PC-9 (cell line): ENCODE measurements around the gene DAPK1. TPM values are rescaled to one million over a fixed set of nuclear protein-coding genes. Genes with fewer than 3 reads are reported as not detected.

Experiments used
- BruUV-seq: library from RNA; stranded (reverse); fragments of 400-500 nt; replicated peaks from 2 replicates; lab custom pipeline; 2021; lab: Mats Ljungman, UMichigan
- CTCF ChIA-PET: fragments of 300-600 bp; sonication (Branson Sonifier 250); formaldehyde crosslinking; loops from one replicate; lab custom pipeline; 2022; ENCODE audit warnings: antibody characterized with exemption; lab: Charles Lee
- POLR2A ChIA-PET: fragments of 300-600 bp; sonication (Branson Sonifier 250); formaldehyde crosslinking; loops from one replicate; lab custom pipeline; 2022; ENCODE audit warnings: antibody characterized with exemption; ENCODE audit not compliant: unreplicated experiment; lab: Charles Lee
- DNase-seq, 2 experiments: peaks; one replicate each; pipeline versions ENCODE4 v3.0.0 to v3.0.0-alpha.2; 2015 to 2022; ENCODE audit warnings: mixed read lengths in 1 of 2
- H2AFZ ChIP-seq: fragments of 200-600 bp; sonication (generic); 2 replicates; pipeline ENCODE4 v1.8.1; 2017; ENCODE audit warnings: antibody characterized with exemption
- H3F3A ChIP-seq: fragments of 200-600 bp; sonication (generic); 2 replicates; pipeline ENCODE4 v1.8.1; 2017; ENCODE audit warnings: antibody characterized with exemption, mild to moderate bottlenecking, low read depth; ENCODE audit not compliant: insufficient read depth
- H3K27ac ChIP-seq: fragments of 200-600 bp; sonication (generic); 2 replicates; pipeline ENCODE4 v1.6.1; 2016; ENCODE audit warnings: mixed run types
- H3K27me3 ChIP-seq: fragments of 200-600 bp; sonication (generic); 2 replicates; pipeline ENCODE4 v1.6.1; 2016; ENCODE audit warnings: low read depth, mixed run types; ENCODE audit not compliant: insufficient read depth
- H3K36me3 ChIP-seq: fragments of 200-600 bp; sonication (generic); 2 replicates; pipeline ENCODE4 v1.6.1; 2016; ENCODE audit warnings: low read depth, mixed run types
- H3K4me1 ChIP-seq: fragments of 200-600 bp; sonication (generic); replicated peaks from 2 replicates; pipeline ENCODE4 v1.6.1; 2016; ENCODE audit warnings: mixed run types; ENCODE audit not compliant: insufficient read depth
- H3K4me2 ChIP-seq: fragments of 200-600 bp; sonication (generic); 2 replicates; pipeline ENCODE4 v1.6.1; 2017; ENCODE audit warnings: mixed run types
- H3K4me3 ChIP-seq: fragments of 200-600 bp; sonication (generic); 2 replicates; pipeline ENCODE4 v1.6.1; 2016; ENCODE audit warnings: mixed run types
- H3K79me2 ChIP-seq: fragments of 200-600 bp; sonication (generic); 2 replicates; pipeline ENCODE4 v1.6.1; 2017; ENCODE audit warnings: low read depth, mixed run types
- H3K9me2 ChIP-seq: fragments of 200-600 bp; sonication (generic); 2 replicates; pipeline ENCODE4 v1.8.1; 2017; ENCODE audit warnings: mild to moderate bottlenecking; ENCODE audit not compliant: insufficient read depth
- H3K9me3 ChIP-seq: fragments of 200-600 bp; sonication (generic); 2 replicates; pipeline ENCODE4 v1.8.1; 2016; ENCODE audit warnings: low read depth; ENCODE audit not compliant: insufficient read depth
- H4K20me1 ChIP-seq: fragments of 200-600 bp; sonication (generic); 2 replicates; pipeline ENCODE4 v1.8.1; 2017; ENCODE audit not compliant: insufficient read depth
- CTCF ChIP-seq: fragments of 200-600 bp; sonication (generic); conservative IDR thresholded peaks from 2 replicates; pipeline ENCODE4 v1.6.1; 2017; ENCODE audit warnings: mixed run types, antibody characterized with exemption, mild to moderate bottlenecking, moderate library complexity
- EZH2 ChIP-seq: fragments of 200-600 bp; sonication (generic); IDR thresholded peaks from 2 replicates; pipeline ENCODE4 v1.8.0; 2017; ENCODE audit warnings: antibody characterized with exemption, low read depth
- intact Hi-C: fragments of 100-400 bp; cut with micrococcal nuclease; formaldehyde crosslinking; loops from one replicate; pipeline ENCODE4 v1.10.0; 2022; ENCODE audit not compliant: unreplicated experiment
- total RNA-seq: library from RNA; stranded (reverse); gene quantifications from 2 replicates; pipeline ENCODE4 v1.2.3, GENCODE V29; 2021

Gene DAPK1
- total RNA-seq, 1 experiment from 2014 or later: 100 TPM

- H2AFZ ChIP-seq: no peak overlapping the region
- no peak overlapping the region for H3K4me3 ChIP-seq
- no peaks in the 10 kb centered on the region for H3K9me2 ChIP-seq
- no peaks in the 10 kb centered on the region for H4K20me1 ChIP-seq
- no peaks in the 10 kb centered on the region for H3K27me3 ChIP-seq
- DNase-seq: no peak
- no TSS peak for BruUV-seq
- intact Hi-C loops: no loop called here
- peak overlapping the region; percentile 24 for H3K4me2 ChIP-seq
- no peaks in the 10 kb centered on the region for H3K9me3 ChIP-seq
- H3F3A ChIP-seq: peaks cover 21% of the 10 kb centered on the region; the same call in 1 of the 2 replicates
- H3K36me3 ChIP-seq: peaks cover 11% of the 10 kb centered on the region
- no peaks in the 10 kb centered on the region for H3K79me2 ChIP-seq
- H3K4me1 ChIP-seq: peaks cover 34% of the 10 kb centered on the region
- TF ChIP-seq CTCF (no peak), EZH2 (no peak)
- ChIA-PET CTCF (no interaction called here), POLR2A (interaction anchor here (0.5 kb wide), 1 partner anchor 8 kb away, joined by 8 read pairs; no protein-coding TSS in a partner anchor)
- H3K27ac ChIP-seq: peak overlapping the region; percentile 91
These were observed 206.7 kb downstream of the DAPK1 start for GRCh38 chr9:87704342-87704741.

DNA sequence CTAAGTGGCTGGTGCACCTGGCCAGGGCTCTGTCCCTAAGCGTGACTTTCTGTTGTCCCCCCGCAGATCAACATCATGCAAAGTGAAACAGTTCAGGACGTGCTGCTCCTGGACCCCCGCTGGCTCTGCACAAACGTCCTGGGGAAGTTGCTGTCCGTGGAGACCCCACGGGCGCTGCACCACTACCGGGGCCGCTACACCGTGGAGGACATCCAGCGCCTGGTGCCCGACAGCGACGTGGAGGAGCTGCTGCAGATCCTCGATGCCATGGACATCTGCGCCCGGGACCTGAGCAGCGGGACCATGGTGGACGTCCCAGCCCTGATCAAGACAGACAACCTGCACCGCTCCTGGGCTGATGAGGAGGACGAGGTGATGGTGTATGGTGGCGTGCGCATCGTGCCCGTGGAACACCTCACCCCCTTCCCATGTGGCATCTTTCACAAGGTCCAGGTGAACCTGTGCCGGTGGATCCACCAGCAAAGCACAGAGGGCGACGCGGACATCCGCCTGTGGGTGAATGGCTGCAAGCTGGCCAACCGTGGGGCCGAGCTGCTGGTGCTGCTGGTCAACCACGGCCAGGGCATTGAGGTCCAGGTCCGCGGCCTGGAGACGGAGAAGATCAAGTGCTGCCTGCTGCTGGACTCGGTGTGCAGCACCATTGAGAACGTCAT, 208.5 kb downstream of the DAPK1 start:
- no peaks in the 10 kb centered on the region for H3K79me2 ChIP-seq
- H3K4me1 ChIP-seq: peaks cover 26% of the 10 kb centered on the region
- H3K9me3 ChIP-seq: no peaks in the 10 kb centered on the region
- no peaks in the 10 kb centered on the region for H3K9me2 ChIP-seq
- peaks cover 15% of the 10 kb centered on the region; the same call in 1 of the 2 replicates for H3F3A ChIP-seq
- no peak overlapping the region for H2AFZ ChIP-seq
- ChIA-PET CTCF (no interaction called here), POLR2A (no interaction called here)
- no TSS peak for BruUV-seq
- peaks cover 5% of the 10 kb centered on the region for H3K36me3 ChIP-seq
- H3K27me3 ChIP-seq: no peaks in the 10 kb centered on the region
- no peak overlapping the region for H3K4me3 ChIP-seq
- no peak overlapping the region for H3K4me2 ChIP-seq
- DNase-seq: no peak
- intact Hi-C loops: no loop called here
- TF ChIP-seq CTCF (no peak), EZH2 (no peak)
- H4K20me1 ChIP-seq: no peaks in the 10 kb centered on the region
- H3K27ac ChIP-seq: no peak overlapping the region

GRCh38 chr9:87707805-87708506, 210.3 kb downstream of the DAPK1 start:
- H3K9me3 ChIP-seq: no peaks in the 10 kb centered on the region
- peaks cover 30% of the 10 kb centered on the region for H3K4me1 ChIP-seq
- no peaks in the 10 kb centered on the region for H3K9me2 ChIP-seq
- no peak for TF ChIP-seq EZH2
- H3K27ac ChIP-seq: no peak overlapping the region
- no peaks in the 10 kb centered on the region for H3K79me2 ChIP-seq
- DNase-seq: no peak
- ChIA-PET POLR2A (no interaction called here), CTCF (no interaction called here)
- H3K27me3 ChIP-seq: no peaks in the 10 kb centered on the region
- peaks cover 1% of the 10 kb centered on the region for H3K36me3 ChIP-seq
- no peaks in the 10 kb centered on the region for H4K20me1 ChIP-seq
- intact Hi-C loops: no loop called here
- no peak overlapping the region for H3K4me2 ChIP-seq
- no peak overlapping the region for H3K4me3 ChIP-seq
- peaks cover 28% of the 10 kb centered on the region; the same call in 1 of the 2 replicates for H3F3A ChIP-seq
- no peak overlapping the region for H2AFZ ChIP-seq
- BruUV-seq: no TSS peak
